ENCODE data around the gene ANKS1B. TPM values are rescaled to one million over a fixed set of nuclear protein-coding genes. Genes with fewer than 3 reads are reported as not detected.

The ANKS1B gene
- total RNA-seq, 2 donors from 2014 or later, result 45.5 to 65.9 TPM

DNA sequence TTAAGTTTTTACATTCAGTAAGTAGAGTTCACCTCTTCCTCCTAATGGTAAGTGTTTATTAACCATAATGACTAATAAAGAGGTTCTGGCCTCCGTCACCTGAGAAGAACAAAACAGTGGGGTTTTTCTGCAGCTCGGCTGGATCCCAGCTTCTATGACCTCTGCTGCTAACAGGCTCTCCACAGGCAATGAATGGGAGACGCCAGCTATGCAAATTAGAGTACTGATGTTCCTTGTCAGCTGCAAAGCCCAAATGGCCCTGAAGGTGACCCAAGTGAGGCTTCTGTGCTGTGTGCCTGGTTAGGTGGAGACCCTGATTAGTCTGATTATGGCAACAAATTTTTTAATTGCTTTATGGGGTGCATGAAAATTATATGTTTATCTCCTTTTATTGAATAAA lies 1121.6 kb downstream of the ANKS1B start:
- H3K27me3 ChIP-seq (replicated peaks; ENCODE audit: insufficient read depth), result no peaks in the 10 kb centered on the region
- ATAC-seq (ENCODE audit: insufficient number of reproducible peaks, low FRiP score, low read depth) (no peak), DNase-seq (ENCODE audit: low spot score) (no peak)
- no peaks in the 10 kb centered on the region for H3K9me3 ChIP-seq
- TF ChIP-seq, protein P1, sequence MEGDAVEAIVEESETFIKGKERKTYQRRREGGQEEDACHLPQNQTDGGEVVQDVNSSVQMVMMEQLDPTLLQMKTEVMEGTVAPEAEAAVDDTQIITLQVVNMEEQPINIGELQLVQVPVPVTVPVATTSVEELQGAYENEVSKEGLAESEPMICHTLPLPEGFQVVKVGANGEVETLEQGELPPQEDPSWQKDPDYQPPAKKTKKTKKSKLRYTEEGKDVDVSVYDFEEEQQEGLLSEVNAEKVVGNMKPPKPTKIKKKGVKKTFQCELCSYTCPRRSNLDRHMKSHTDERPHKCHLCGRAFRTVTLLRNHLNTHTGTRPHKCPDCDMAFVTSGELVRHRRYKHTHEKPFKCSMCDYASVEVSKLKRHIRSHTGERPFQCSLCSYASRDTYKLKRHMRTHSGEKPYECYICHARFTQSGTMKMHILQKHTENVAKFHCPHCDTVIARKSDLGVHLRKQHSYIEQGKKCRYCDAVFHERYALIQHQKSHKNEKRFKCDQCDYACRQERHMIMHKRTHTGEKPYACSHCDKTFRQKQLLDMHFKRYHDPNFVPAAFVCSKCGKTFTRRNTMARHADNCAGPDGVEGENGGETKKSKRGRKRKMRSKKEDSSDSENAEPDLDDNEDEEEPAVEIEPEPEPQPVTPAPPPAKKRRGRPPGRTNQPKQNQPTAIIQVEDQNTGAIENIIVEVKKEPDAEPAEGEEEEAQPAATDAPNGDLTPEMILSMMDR (IDR thresholded peaks at IDR 0.05), result no peak
- no peak overlapping the region for H3K27ac ChIP-seq
- no peak overlapping the region for H3K4me3 ChIP-seq
- H3K36me3 ChIP-seq, result no peaks in the 10 kb centered on the region
- no peaks in the 10 kb centered on the region for H3K4me1 ChIP-seq (ENCODE audit: control insufficient read depth in 1 of 2, low read depth in 2 of 2)

DNA sequence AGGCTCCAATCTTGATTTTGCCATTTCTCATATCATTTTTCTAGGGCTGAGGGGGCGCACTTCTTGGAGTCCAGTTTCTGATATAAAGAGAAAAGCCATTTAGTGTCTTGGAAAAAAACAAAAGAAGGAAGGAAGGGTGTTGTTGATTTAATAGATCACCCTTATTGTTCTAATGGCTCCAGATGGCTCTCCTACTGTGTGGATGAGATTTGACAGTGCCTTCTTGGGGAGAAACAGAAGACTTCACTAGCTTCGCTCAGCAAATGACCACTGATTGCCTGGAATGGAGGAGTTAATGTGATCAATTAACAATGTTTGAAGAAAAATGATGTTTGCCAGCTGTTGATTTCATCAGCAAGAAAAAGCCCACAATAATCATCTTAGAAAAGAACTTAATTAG lies 1123.5 kb downstream of the ANKS1B start:
- TF ChIP-seq, protein P1 (IDR thresholded peaks at IDR 0.05), result no peak
- Histone ChIP-seq H3K27ac (no peak overlapping the region), H3K4me1 (ENCODE audit: control insufficient read depth in 1 of 2, low read depth in 2 of 2) (no peaks in the 10 kb centered on the region), H3K36me3 (no peaks in the 10 kb centered on the region), H3K27me3 (replicated peaks; ENCODE audit: insufficient read depth) (no peaks in the 10 kb centered on the region), H3K4me3 (no peak overlapping the region), H3K9me3 (no peaks in the 10 kb centered on the region)
- ATAC-seq (ENCODE audit: insufficient number of reproducible peaks, low FRiP score, low read depth) (no peak), DNase-seq (ENCODE audit: low spot score) (no peak)

DNA sequence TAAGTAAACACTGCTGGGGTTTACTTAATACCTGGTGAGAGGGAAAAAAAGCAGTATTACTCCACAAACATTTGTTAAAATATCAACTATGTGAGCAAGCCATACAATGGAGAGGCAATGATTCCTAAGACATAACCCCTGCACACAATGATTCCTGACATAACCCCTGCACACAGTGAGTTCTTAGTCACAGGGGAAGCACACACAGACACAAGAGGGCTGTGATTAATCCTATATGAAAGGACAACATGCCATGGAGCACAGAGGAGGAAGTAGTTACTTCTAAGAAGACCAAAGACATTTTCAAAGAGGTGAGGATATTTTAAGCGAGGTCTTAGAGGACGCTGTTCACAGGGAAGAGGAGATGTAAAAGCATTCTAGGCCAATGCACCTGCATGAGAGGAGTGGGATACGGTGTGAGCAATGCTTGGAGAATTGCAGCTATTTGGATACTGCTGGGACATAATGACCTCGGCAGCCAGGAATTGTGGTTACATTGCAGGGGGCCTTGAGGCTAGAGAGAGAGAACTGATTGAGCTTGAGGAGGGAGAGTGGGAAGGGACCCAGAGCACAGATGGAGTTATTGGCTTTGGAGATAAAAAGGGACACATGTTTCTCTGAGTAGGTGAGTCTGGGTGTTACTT lies 1127.7 kb downstream of the ANKS1B start:
- Histone ChIP-seq H3K36me3 (no peaks in the 10 kb centered on the region), H3K27ac (no peak overlapping the region), H3K4me1 (ENCODE audit: control insufficient read depth in 1 of 2, low read depth in 2 of 2) (no peaks in the 10 kb centered on the region), H3K9me3 (no peaks in the 10 kb centered on the region), H3K4me3 (no peak overlapping the region), H3K27me3 (replicated peaks; ENCODE audit: insufficient read depth) (no peaks in the 10 kb centered on the region)
- ATAC-seq (ENCODE audit: insufficient number of reproducible peaks, low FRiP score, low read depth), result no peak
- TF ChIP-seq, protein P1 (IDR thresholded peaks at IDR 0.05), result no peak
- DNase-seq (ENCODE audit: low spot score), result no peak

DNA sequence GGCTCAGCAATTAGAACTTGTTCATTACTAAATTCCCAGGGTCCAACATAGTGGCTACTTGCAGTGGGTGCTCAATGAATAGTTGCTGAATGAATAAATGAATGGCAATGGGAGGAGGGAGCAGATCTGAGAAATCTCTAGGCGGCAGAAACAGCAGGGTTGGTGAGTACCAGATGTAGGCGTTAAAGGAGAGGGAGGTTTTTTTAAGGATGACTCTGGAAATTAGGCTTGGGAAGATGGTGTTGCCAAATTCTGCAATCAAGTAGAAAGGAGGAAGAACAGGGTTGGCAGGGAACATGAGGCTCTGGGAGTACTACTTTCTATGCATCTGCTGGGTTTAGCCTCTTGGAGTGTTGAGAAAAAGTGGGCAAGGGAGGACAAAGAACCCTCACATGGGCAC lies 1132.6 kb downstream of the ANKS1B start:
- no peak overlapping the region for H3K4me3 ChIP-seq
- no peaks in the 10 kb centered on the region for H3K4me1 ChIP-seq (ENCODE audit: control insufficient read depth in 1 of 2, low read depth in 2 of 2)
- H3K9me3 ChIP-seq, result no peaks in the 10 kb centered on the region
- H3K27me3 ChIP-seq (replicated peaks; ENCODE audit: insufficient read depth), result no peaks in the 10 kb centered on the region
- ATAC-seq (ENCODE audit: insufficient number of reproducible peaks, low FRiP score, low read depth) (no peak), DNase-seq (ENCODE audit: low spot score) (no peak)
- H3K27ac ChIP-seq, result no peak overlapping the region
- TF ChIP-seq, protein P1 (IDR thresholded peaks at IDR 0.05), result no peak
- H3K36me3 ChIP-seq, result no peaks in the 10 kb centered on the region

DNA sequence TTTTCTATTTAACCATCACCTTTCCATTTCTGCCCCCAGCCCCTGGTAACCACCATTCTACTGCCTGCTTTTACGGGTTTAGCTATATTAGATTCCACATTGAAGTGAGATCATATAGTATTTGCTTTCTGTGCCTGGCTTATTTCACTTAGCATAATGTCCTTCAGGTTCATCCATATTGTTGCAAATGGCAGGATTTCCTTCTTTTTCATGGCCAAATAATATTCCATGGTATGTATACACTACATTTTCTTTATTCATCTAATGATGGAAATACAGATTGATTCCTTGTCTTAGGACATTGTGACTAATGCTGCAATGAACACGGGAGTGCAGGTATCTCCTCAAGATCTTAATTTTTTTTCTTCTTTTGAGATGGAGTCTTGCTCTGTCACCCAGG lies 1137.5 kb downstream of the ANKS1B start:
- no peak for DNase-seq (ENCODE audit: low spot score)
- Histone ChIP-seq H3K4me1 (ENCODE audit: control insufficient read depth in 1 of 2, low read depth in 2 of 2) (no peaks in the 10 kb centered on the region), H3K27me3 (replicated peaks; ENCODE audit: insufficient read depth) (no peaks in the 10 kb centered on the region)

More for the DNA sequence above, 1137.5 kb downstream of the ANKS1B start:
- TF ChIP-seq, protein P1 (IDR thresholded peaks at IDR 0.05), result no peak
- no peak overlapping the region for H3K4me3 ChIP-seq
- no peaks in the 10 kb centered on the region for H3K9me3 ChIP-seq
- no peak overlapping the region for H3K27ac ChIP-seq
- ATAC-seq (ENCODE audit: insufficient number of reproducible peaks, low FRiP score, low read depth), result no peak
- no peaks in the 10 kb centered on the region for H3K36me3 ChIP-seq
